PFSK-1 (cell line): Measurements from ENCODE around the gene NCF2.

Experiments used
- FOXP2 ChIP-seq: optimal IDR thresholded peaks from 2 replicates; pipeline ENCODE3; 2011; ENCODE audit warnings: borderline replicate concordance, control low read depth, inconsistent platforms; ENCODE audit not compliant: insufficient read depth; ENCODE audit errors: extremely low read length, extremely low read depth
- POLR2AphosphoS5 ChIP-seq: IDR thresholded peaks from 2 replicates; pipeline ENCODE4 v1.6.1; 2012; ENCODE audit warnings: low read depth, mild to moderate bottlenecking, control low read depth, low read length, moderate library complexity
- SIN3A ChIP-seq: IDR thresholded peaks from 2 replicates; pipeline ENCODE4 v1.6.1; 2012; ENCODE audit warnings: mild to moderate bottlenecking, low read length, moderate library complexity, borderline replicate concordance; ENCODE audit not compliant: insufficient read depth
- TAF1 ChIP-seq: IDR thresholded peaks from 2 replicates; pipeline ENCODE4 v1.6.1; 2012; ENCODE audit warnings: low read length, control low read depth, borderline replicate concordance; ENCODE audit not compliant: insufficient read depth
- TF ChIP-seq, protein P1 (sequence below), 2 experiments: IDR thresholded peaks; 2 replicates each; pipeline versions ENCODE4 v1.6.1 to v1.8.0; 2011 to 2012; ENCODE audit warnings: low read depth in 2 of 2, low read length in 2 of 2, control low read depth in 1 of 2, inconsistent platforms in 1 of 2, mild to moderate bottlenecking in 1 of 2, moderate library complexity in 1 of 2; ENCODE audit not compliant: insufficient read depth in 1 of 2

Gene NCF2

DNA sequence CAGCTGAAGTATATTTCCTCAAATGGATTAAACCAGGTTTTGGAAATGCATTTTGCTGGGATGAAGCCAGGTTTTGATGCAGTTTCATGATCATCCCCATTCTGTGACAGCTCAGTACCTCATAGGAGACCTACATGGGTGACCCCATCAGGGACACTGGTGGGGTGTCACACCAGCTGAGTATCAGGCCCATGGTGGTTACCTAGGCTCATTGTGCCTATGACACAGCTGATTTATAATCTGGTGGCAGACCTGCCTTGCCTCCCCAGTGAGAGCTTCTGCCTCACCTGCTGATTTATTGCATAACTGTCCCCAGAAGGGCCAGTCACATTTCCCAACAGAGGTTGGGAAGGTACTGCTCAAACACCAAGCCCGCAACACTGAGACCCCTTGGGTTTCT lies 3.8 kb downstream of the NCF2 start:
- TF ChIP-seq, protein P1, sequence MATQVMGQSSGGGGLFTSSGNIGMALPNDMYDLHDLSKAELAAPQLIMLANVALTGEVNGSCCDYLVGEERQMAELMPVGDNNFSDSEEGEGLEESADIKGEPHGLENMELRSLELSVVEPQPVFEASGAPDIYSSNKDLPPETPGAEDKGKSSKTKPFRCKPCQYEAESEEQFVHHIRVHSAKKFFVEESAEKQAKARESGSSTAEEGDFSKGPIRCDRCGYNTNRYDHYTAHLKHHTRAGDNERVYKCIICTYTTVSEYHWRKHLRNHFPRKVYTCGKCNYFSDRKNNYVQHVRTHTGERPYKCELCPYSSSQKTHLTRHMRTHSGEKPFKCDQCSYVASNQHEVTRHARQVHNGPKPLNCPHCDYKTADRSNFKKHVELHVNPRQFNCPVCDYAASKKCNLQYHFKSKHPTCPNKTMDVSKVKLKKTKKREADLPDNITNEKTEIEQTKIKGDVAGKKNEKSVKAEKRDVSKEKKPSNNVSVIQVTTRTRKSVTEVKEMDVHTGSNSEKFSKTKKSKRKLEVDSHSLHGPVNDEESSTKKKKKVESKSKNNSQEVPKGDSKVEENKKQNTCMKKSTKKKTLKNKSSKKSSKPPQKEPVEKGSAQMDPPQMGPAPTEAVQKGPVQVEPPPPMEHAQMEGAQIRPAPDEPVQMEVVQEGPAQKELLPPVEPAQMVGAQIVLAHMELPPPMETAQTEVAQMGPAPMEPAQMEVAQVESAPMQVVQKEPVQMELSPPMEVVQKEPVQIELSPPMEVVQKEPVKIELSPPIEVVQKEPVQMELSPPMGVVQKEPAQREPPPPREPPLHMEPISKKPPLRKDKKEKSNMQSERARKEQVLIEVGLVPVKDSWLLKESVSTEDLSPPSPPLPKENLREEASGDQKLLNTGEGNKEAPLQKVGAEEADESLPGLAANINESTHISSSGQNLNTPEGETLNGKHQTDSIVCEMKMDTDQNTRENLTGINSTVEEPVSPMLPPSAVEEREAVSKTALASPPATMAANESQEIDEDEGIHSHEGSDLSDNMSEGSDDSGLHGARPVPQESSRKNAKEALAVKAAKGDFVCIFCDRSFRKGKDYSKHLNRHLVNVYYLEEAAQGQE (IDR thresholded peaks at IDR 0.05; ENCODE audit: insufficient read depth in 1 of 2, low read depth in 2 of 2, low read length in 2 of 2), result no peak
- no peak for TF ChIP-seq POLR2AphosphoS5
- TF ChIP-seq SIN3A, result no peak
- TF ChIP-seq TAF1, result no peak
- TF ChIP-seq FOXP2, result no peak

DNA sequence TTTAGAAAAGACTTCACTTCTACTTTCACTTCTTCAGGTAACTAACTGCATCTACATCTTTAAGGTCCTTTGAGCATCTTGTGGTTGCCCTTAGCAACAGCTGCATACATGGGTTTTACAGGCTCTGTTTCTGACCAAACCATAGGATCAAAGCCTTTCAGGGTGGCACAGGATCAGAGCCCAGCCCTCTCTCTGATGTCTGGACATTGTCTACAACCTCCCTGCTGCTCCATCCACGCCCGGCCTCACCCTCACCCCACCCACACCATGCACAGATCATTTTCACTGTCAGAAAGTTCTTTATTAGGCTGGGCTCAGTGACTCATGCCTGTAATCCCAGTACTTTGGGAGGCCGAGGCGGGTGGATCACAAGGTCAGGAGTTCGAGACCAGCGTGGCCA lies 5.2 kb downstream of the NCF2 start:
- TF ChIP-seq SIN3A (no peak), POLR2AphosphoS5 (no peak)

DNA sequence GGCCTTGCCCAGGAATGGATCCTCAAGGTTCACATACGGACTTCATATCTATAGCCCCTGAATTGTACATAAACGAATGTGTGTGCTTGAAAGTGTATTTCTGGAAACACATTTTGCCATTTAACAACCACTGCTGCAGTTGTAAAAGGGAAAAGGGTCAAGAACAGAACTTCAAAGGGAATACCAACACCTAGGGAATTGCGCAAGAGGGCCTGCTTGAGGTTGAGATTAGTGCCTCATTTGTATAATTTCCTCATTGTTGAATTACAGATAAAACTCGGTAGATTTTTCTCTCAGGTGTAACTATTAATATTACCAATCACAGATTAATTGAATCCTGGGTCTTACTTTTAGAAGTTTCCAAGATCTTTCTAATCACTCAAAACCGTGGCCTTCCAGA lies 6.1 kb downstream of the NCF2 start:
- TF ChIP-seq, protein P1 (IDR thresholded peaks at IDR 0.05; ENCODE audit: insufficient read depth in 1 of 2, low read depth in 2 of 2, low read length in 2 of 2), result no peak
- TF ChIP-seq FOXP2, result no peak
- TF ChIP-seq POLR2AphosphoS5, result no peak
- no peak for TF ChIP-seq SIN3A
- TF ChIP-seq TAF1, result no peak

DNA sequence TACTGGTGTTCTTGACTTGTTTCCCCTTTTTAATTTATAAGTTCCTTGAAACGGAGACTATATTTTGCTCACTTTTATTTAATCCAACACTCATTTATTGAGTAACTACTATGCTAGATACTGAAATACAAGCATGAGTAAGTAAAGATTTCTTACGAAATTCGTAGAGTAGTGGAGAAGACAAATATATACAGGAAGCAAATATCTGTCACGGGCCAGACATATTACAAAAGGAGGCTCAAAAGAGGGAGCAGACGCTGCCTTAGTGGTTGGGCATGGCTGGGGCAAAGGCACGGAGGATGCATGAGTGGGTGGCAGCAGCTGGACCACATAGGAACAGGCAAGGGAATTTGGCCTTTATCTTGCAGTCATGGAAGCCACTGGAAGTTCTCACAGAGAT lies 6.8 kb downstream of the NCF2 start:
- TF ChIP-seq, protein P1 (IDR thresholded peaks at IDR 0.05; ENCODE audit: insufficient read depth in 1 of 2, low read depth in 2 of 2, low read length in 2 of 2), result no peak
- TF ChIP-seq POLR2AphosphoS5 (no peak), SIN3A (no peak), TAF1 (no peak), FOXP2 (no peak)

DNA sequence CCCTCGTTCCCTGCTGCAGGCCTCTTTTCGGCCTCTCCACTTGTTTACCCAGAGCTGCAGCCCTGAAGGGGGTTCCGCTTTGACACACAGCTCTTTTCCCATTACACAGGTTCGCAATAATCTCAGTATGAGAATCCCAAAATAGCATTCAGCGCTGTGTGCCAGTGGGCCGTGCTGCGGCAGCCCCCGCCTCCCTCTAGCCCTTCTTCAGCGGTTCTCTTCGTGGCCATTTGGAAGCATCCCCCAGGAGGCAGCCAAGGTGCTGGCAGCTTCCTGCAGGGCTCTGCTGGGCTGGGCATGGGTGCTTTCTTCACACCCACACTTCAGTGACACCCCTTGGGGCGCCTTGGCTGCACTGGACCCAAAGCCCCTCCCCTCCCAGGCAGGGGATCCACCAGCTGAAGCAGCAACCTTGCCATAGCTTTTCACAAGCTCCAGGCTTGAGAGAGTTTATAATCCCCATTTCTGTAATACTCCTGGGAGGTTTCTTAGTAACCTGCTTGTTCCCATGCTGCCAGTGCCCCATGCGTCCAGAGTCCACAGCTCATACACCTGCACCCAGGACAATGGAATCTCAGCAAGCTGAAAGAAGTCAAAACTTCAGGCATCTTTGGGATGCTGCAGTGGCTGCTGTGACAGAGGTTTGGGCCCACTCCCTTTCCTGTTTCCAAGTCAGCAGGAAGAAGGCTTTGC lies 8.1 kb downstream of the NCF2 start:
- TF ChIP-seq SIN3A (no peak), TAF1 (no peak), FOXP2 (no peak), POLR2AphosphoS5 (no peak)
- TF ChIP-seq, protein P1 (IDR thresholded peaks at IDR 0.05; ENCODE audit: insufficient read depth in 1 of 2, low read depth in 2 of 2, low read length in 2 of 2), result no peak

DNA sequence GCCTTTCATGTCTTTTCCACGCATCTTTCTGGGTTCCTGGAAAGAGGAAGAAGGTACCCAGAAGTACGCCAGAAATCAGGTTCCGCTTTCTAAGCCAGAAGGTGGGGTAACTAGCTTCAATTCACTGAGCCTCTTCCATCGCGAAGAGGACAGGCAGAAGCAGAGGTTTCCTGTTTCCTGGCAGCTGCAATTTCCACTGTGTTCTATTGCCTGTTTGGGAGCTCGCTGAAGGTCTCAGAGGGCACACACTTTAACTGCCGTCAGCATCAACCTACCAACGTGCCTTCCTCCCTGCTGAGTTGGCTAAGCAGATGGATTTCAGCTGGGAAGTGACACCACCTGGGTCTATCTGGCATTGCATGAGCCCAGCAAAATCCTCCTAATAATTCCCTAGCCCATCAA lies 10.0 kb downstream of the NCF2 start:
- TF ChIP-seq TAF1 (no peak), POLR2AphosphoS5 (no peak)
